OCI-LY3 (cell line): ENCODE results near the gene ANKAR.
"Not testable (repeated sequence)": the region's sequence is repeated elsewhere in the genome, so short reads cannot be mapped to it uniquely, and the experiment has no call there.

Source experiments
- H2AFZ ChIP-seq: fragments of 200-600, 300-600 bp; shearing (Covaris generic); 2 replicates; pipeline ENCODE4 v1.6.0; 2014; ENCODE audit warnings: antibody characterized with exemption, low read depth, low read length
- H3K27ac ChIP-seq: fragments of 200-600, 300-600 bp; sonication (generic); 2 replicates; pipeline ENCODE4 v1.5.1; 2014; ENCODE audit warnings: mild to moderate bottlenecking, low read length, moderate library complexity, mixed read lengths
- H3K27me3 ChIP-seq: fragments of 200-600, 300-600 bp; sonication (generic); 2 replicates; pipeline ENCODE4 v1.6.1; 2014; ENCODE audit warnings: low read depth, low read length, mixed read lengths
- H3K36me3 ChIP-seq: fragments of 200-600, 300-600 bp; sonication (generic); replicated peaks from 2 replicates; pipeline ENCODE3; 2014; ENCODE audit warnings: low read depth, low read length, mixed read lengths
- H3K4me1 ChIP-seq: fragments of 300-600, 200-600 bp; sonication (generic); 2 replicates; pipeline ENCODE4 v1.6.1; 2014; ENCODE audit warnings: low read length, mixed read lengths
- H3K4me2 ChIP-seq: fragments of 200-600, 300-600 bp; sonication (generic); 2 replicates; pipeline ENCODE4 v1.6.1; 2014; ENCODE audit warnings: low read length, mixed read lengths
- H3K4me3 ChIP-seq: fragments of 300-600, 200-600 bp; sonication (generic); 2 replicates; pipeline ENCODE4 v1.5.1; 2014; ENCODE audit warnings: antibody characterized with exemption, mild to moderate bottlenecking, low read length, moderate library complexity
- H3K79me2 ChIP-seq: fragments of 300-600, 200-600 bp; shearing (Covaris generic); 2 replicates; pipeline ENCODE4 v1.6.1; 2014; ENCODE audit warnings: mild to moderate bottlenecking, low read length, mixed read lengths
- H3K9ac ChIP-seq: fragments of 300-600, 200-600 bp; shearing (Covaris generic); 2 replicates; pipeline ENCODE4 v1.6.0; 2014; ENCODE audit warnings: mild to moderate bottlenecking, low read length, moderate library complexity
- H3K9me3 ChIP-seq: fragments of 200-600, 300-600 bp; shearing (Covaris generic); 2 replicates; pipeline ENCODE4 v1.6.1; 2014; ENCODE audit warnings: low read length, mixed read lengths; ENCODE audit not compliant: insufficient read depth
- H4K20me1 ChIP-seq: fragments of 200-600, 300-600 bp; sonication (generic); 2 replicates; pipeline ENCODE4 v1.6.1; 2016; ENCODE audit warnings: low read length, mixed read lengths; ENCODE audit not compliant: insufficient read depth
- CTCF ChIP-seq: fragments of 200-600, 300-600 bp; sonication (generic); IDR thresholded peaks from 2 replicates; pipeline ENCODE4 v1.5.1; 2014; ENCODE audit warnings: antibody characterized with exemption, low read length, low read depth
- EZH2phosphoT487 ChIP-seq: fragments of 200-600 bp; shearing (Covaris generic); IDR thresholded peaks from 2 replicates; pipeline ENCODE4 v1.6.1; 2018; ENCODE audit warnings: antibody characterized with exemption, mixed run types, low read depth

ANKAR gene

GRCh38 chr2:189651284-189651683, 23.2 kb upstream of the ANKAR start:
- Histone ChIP-seq H3K9ac (no peak overlapping the region), H3K4me1 (no peaks in the 10 kb centered on the region), H3K9me3 (no peaks in the 10 kb centered on the region), H3K79me2 (no peaks in the 10 kb centered on the region), H3K4me3 (no peak overlapping the region), H4K20me1 (no peaks in the 10 kb centered on the region), H2AFZ (no peak overlapping the region), H3K4me2 (no peak overlapping the region), H3K27me3 (no peaks in the 10 kb centered on the region), H3K36me3 (no peaks in the 10 kb centered on the region), H3K27ac (no peak overlapping the region)
- TF ChIP-seq EZH2phosphoT487 (no peak), CTCF (no peak)

- not testable (repeated sequence) for H3K9ac ChIP-seq, H3K4me3 ChIP-seq, H2AFZ ChIP-seq, H3K27ac ChIP-seq, H3K4me2 ChIP-seq, H3K9me3 ChIP-seq, H4K20me1 ChIP-seq, H3K36me3 ChIP-seq, H3K27me3 ChIP-seq, H3K79me2 ChIP-seq, H3K4me1 ChIP-seq
Measured at GRCh38 chr2:189653464-189653863, 21.0 kb upstream of the ANKAR start.

- H3K9me3 ChIP-seq: no peaks in the 10 kb centered on the region
- no peak overlapping the region for H3K27ac ChIP-seq
- no peak overlapping the region for H2AFZ ChIP-seq
Measured at GRCh38 chr2:189654641-189655040, 19.8 kb upstream of the ANKAR start.

GRCh38 chr2:189657867-189658266, 16.6 kb upstream of the ANKAR start:
- H3K27me3 ChIP-seq: no peaks in the 10 kb centered on the region
- no peak overlapping the region for H3K4me3 ChIP-seq
- TF ChIP-seq EZH2phosphoT487 (no peak), CTCF (no peak)
- peaks cover 23% of the 10 kb centered on the region for H3K4me1 ChIP-seq
- H3K9me3 ChIP-seq: no peaks in the 10 kb centered on the region
- H4K20me1 ChIP-seq: no peaks in the 10 kb centered on the region
- H3K9ac ChIP-seq: no peak overlapping the region
- no peak overlapping the region for H3K4me2 ChIP-seq
- H2AFZ ChIP-seq: peak overlapping the region; percentile 64; the same call in 1 of the 2 replicates
- H3K79me2 ChIP-seq: peaks cover 16% of the 10 kb centered on the region
- no peak overlapping the region for H3K27ac ChIP-seq
- H3K36me3 ChIP-seq: no peaks in the 10 kb centered on the region

More at GRCh38 chr2:189654641-189655040, 19.8 kb upstream of the ANKAR start:
- Histone ChIP-seq H4K20me1 (no peaks in the 10 kb centered on the region), H3K79me2 (no peaks in the 10 kb centered on the region), H3K4me3 (no peak overlapping the region), H3K9ac (no peak overlapping the region), H3K4me1 (peaks cover 10% of the 10 kb centered on the region; the same call in 1 of the 2 replicates), H3K27me3 (no peaks in the 10 kb centered on the region), H3K4me2 (no peak overlapping the region), H3K36me3 (no peaks in the 10 kb centered on the region)
- no peak for TF ChIP-seq EZH2phosphoT487

- H3K36me3 ChIP-seq: no peaks in the 10 kb centered on the region
- no peak for TF ChIP-seq CTCF
- no peak for TF ChIP-seq EZH2phosphoT487
- H3K9me3 ChIP-seq: no peaks in the 10 kb centered on the region
- peak overlapping the region; percentile 64 for H2AFZ ChIP-seq
- H3K4me2 ChIP-seq: peak overlapping the region; percentile 42
- no peak overlapping the region for H3K27ac ChIP-seq
- H3K4me3 ChIP-seq: no peak overlapping the region
- H4K20me1 ChIP-seq: no peaks in the 10 kb centered on the region
- H3K27me3 ChIP-seq: no peaks in the 10 kb centered on the region
- no peak overlapping the region for H3K9ac ChIP-seq
- H3K4me1 ChIP-seq: peaks cover 23% of the 10 kb centered on the region
- peaks cover 20% of the 10 kb centered on the region for H3K79me2 ChIP-seq
Measured at GRCh38 chr2:189658306-189659212, 15.9 kb upstream of the ANKAR start.
